IPS-18c (cell line): ENCODE data around the gene FBXW11.

Experiments used
- H3K4me3 ChIP-seq: 2 replicates; pipeline ENCODE4 v1.7.0; 2013; ENCODE audit warnings: low read depth, mild to moderate bottlenecking, low read length, moderate library complexity; ENCODE audit not compliant: insufficient read depth
- H3K9me3 ChIP-seq: one replicate; pipeline ENCODE4 v1.6.1; 2013; ENCODE audit warnings: mild to moderate bottlenecking, low read length, moderate library complexity; ENCODE audit not compliant: control insufficient read depth, insufficient read depth

FBXW11 gene

DNA sequence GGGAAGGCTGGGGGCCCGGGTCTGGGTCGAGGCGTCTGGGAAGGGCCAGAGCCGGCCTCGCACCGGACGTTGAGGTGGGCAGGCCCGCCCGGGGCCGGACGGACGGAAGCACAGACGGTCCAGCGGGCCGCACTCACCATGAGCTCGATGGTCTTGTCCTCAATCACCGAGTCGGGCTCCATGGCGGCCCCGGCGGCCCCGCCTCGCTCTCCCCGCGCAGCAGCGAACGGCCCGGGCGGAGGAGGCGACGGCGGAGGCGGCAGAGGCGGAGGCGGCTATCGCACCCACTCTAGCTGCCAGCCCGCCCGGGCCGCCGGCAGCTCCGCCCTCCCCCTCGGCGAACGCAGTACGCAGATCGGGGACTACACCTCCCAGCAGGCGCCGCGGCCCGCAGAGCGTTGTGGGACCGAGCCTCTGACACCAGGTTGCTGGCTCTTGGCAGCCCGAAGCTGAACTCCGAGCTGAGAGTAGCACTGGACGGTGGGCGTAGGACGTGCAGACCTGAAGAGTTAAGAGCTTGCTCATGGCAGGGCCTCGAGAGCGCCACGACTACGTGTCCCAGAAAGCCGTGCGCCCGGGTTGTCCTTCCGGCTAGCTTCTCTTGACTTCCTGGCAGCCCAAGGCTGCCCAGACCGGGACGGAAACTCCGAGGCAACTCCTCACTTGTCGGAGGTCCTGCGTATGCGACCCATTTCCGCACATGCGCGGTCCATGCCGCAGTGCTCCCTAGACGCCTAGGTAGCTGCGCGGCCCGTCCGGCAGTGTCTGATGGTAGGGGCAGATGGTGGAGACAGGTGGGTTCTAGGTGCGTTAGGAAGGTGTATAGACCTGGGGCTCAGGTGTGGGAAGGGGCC is at the start of gene FBXW11:
Gene FBXW11 (minus strand): TSS at position 318 of the 854 bp plus-strand sequence. CDS start 136 bp downstream, at position 182.
- no peaks in the 10 kb centered on the region for H3K9me3 ChIP-seq
- peak within 1 kb of the TSS; percentile 79 for H3K4me3 ChIP-seq

DNA sequence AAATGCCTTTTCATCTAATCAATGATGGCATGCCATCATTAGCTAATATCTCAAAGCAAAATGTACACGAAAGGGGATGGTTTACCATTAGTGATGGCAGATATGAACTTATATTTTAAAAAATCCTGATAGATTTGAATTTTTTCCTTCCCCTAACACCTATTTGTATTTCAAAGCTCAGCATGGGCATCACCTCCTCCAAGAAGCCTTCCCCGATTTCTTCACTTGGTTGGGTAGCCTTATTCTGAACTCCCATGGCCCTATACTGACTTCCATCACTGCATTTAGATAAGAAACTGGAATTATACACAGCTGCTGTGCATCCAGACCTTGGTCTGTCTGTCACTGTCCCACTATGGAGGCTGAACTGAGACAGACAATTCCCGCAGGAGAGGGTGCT is 49.6 kb upstream of the FBXW11 start:
- H3K4me3 ChIP-seq: no peak overlapping the region
- peaks cover 2% of the 10 kb centered on the region for H3K9me3 ChIP-seq

DNA sequence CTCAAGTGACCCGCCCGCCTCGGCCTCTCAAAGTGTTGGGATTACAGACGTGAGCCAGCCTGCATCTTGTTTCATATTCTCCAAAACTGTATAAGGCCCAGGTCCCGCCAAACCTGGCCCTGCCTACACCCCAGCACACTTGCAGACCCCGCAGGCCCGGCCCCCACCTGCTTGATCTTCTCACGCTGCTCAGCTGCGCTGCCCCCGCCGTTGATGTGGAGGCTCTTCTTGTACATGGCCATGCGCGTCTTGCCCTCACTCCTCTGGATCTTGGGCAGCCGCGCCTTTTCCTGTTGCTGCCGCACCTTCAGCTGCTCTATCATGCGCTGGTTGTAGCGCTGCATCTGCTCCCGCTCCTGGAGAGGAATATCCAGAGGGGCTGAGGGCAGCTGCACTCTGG is 49.0 kb upstream of the FBXW11 start:
- H3K9me3 ChIP-seq: peaks cover 2% of the 10 kb centered on the region
- H3K4me3 ChIP-seq: no peak overlapping the region

DNA sequence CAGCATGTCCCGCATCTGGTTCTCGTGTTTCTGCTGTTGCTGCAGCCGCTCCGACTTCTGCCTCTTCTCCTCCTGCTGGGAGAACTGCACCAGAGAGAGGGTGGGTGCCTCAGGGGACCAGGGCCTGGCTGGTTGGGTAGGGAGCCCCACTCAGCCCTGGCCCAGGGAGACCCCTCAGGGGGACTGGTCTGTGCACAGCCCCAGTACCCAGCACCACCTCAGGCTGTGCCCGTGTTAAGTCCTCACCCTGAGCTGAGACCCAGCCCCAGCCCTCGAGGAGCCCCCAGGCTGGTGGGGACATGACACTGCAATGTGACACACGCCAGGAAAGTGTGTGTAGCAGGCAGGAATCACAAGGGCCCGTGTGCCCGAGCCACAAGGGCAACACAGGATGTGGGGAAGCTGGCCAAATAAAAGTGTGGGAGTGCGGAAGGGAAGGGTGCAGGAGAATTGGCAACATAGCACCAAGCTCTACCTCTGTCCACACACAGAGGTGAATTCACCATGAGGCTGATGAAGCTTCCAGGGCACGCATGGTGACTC is 48.2 kb upstream of the FBXW11 start:
- H3K9me3 ChIP-seq: peaks cover 2% of the 10 kb centered on the region
- no peak overlapping the region for H3K4me3 ChIP-seq

DNA sequence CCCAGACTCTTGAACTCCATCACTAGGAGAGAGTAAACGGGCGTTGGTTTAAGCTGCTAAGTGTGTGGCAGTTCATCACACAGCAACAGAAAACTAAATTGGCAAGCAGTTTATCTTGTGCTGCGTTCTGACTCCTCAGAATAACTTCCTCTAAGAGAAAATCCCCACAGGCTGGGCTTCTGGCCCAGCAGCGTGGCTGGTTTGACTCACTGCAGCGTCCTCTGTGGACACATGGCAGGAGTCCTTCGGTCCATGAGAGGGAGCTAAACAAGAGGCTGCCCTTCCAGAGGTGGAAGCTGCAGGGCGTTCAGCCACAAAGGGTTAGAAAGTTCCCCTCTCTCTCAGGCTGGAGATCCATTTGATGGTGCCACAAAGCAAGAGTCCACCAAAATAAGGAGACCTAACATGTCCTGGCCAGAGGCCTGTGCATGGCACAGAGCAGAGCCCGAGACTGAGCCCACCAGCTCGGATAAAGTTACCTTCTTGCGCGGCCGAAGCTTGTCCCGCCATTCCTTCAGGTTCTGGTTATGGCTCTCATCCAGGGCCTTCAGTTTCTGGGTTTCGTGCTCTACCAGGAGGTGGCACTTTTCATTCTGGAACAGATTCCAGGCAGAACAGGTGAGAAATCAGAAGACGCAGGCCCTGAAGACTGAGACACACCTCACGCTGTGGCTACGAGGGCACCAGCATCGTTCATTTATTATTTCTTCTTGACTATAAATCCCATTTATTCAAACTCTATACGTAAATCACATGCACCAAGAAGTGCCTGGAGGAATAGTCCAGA is 46.2 kb upstream of the FBXW11 start:
- H3K4me3 ChIP-seq: no peak overlapping the region

DNA sequence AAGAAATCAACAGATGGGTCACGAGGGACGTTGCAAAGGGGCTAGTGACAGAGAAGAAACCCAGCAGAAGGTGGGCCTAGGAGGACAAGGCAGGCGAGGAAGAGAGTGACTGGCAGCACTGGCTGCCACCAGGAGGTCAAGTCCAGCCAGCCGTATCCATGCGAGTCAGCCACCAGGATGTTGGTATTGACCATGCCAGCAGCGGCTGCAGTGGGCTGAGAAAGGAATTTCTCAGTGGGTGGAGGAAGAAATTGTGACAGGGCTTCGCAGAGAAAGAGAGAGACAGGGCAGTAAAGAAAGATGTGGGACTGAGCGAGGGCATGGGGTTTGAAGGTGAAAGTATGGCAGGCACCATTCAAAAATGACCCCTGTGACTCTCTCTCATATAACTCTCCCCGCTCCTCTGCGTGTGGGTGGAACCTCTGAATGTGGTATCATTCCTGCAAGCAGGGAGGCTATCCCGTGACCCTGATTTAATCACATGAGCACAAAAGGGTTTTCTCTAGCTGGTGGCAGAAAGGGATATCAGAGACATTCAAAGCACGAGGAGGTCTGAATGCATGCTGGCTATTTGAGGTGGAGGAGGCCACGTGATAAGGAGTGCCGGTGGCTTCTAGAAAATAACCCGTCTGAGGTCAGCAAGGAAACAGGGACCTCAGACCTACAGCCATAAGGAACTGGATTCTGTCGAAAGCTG is 45.4 kb upstream of the FBXW11 start:
- Histone ChIP-seq H3K4me3 (no peak overlapping the region), H3K9me3 (no peaks in the 10 kb centered on the region)

More for the DNA sequence above, 46.2 kb upstream of the FBXW11 start:
- H3K9me3 ChIP-seq: peaks cover 2% of the 10 kb centered on the region

DNA sequence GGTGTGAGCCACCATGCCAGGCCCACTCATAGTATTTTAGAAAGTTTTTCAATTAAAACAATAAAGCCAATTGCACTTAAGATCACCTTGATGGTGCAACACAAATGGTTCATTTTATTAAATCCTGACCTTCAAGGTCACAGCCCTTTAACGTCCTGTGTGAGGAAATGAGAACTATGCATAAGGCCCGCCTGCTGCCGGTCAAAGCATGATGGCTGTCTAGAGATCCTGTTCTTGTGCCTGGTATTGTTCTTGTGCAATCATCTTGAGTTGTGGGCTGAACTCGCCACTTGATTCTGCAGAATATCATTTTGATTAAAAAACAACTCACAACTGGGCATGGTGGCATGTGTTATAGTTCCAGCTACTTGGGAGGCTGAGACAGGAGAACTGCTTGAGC is 43.6 kb upstream of the FBXW11 start:
- Histone ChIP-seq H3K9me3 (no peaks in the 10 kb centered on the region), H3K4me3 (no peak overlapping the region)

DNA sequence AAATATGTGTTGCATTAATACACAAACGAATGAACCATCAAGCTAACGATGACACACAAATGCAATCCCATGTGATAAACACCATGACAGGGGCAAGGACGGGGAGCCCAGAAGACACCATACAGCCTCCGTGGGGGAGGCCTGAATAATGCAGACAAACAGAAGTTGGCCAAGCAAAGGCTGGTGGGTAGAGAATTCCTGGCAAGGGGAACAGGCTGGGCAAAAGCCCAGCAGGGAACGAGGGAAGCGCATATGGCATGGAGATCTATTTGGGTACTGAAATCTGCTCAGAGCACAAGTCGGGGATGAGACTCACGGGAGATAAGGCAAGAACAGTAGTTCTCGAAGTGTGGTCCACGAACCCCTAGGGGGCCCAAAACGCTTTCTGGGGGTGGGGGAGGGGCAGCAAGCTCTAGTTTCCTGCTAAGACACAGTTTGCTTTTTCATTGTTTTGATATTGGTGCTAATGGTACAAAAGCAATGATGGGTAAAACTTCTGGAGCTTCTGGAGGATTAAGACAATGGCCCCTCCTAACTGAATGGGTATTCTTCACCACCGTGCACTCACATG is 42.9 kb upstream of the FBXW11 start:
- Histone ChIP-seq H3K9me3 (no peaks in the 10 kb centered on the region), H3K4me3 (no peak overlapping the region)

DNA sequence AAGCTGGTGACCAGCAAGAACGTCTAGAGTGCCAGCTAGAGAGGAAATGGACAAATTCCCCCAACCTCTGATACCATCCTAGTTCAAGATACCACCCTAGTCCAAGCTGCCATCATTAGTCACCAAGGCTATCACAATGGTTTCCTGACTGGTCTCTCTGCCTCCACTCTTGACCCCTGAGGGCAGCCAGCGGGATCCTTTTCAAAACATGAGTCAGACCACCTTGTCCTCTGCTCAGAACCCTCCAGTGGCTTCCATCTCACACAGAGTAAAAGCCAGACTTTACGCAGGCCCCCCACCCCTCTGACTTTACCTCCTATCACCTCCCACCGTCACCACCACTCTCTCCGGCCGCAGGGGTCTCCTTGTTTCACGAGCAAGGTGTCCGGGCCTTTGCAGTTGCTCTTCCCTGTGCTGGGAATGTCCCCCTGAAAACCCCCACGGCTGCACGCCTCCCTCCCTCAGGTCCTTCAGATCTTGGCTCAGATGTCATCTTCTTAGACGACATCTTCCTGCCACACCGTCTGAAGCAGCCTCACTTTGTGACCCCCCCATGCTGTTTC is 42.2 kb upstream of the FBXW11 start:
- Histone ChIP-seq H3K4me3 (no peak overlapping the region), H3K9me3 (no peaks in the 10 kb centered on the region)

DNA sequence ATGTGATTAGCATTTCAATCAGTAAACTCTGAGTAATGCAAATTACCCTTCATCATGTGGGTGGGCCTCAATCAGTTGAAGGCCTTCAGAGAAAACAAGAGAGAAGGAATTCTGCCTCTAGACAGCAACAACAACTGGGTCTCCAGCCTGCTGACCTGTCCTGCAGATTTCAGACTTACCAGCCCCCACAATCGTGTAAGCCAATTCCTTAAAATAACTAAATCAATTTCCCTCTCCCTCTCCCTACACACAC is 41.7 kb upstream of the FBXW11 start:
- no peaks in the 10 kb centered on the region for H3K9me3 ChIP-seq
- H3K4me3 ChIP-seq: no peak overlapping the region

DNA sequence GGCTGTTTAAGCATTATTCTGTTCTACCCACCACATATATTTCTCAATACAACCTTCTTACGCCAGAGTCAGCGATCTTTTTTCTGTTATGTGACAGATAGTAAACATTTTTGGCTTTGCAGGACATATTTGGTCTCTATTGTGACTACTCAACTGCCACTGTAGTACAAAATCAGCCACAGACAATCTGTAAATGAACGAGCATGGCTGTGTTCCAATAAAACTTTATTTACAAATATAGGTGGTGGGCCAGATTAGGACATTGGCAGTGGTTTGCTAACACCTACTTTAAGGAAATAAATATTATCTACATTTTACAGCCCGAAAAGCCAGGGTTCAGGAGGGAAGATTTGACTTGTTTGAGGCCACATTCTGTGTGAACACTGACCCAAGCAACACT is 40.2 kb upstream of the FBXW11 start:
- H3K4me3 ChIP-seq: no peak overlapping the region
- H3K9me3 ChIP-seq: no peaks in the 10 kb centered on the region

DNA sequence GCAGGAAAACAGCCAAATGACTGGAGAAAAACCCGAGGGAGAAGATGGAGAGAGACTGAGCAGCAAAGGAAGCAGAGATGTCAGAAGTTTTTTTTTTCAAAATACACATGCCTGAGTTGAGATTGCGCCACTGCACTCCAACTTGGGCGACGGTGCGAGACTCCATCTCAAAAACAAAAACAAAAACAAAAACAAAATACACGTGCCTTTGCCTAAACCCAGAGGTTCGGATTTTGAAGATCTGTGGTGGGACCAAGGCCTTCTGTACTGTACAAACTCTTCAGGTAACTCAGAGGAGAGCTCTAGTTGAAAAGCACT is 38.8 kb upstream of the FBXW11 start:
- Histone ChIP-seq H3K9me3 (no peaks in the 10 kb centered on the region), H3K4me3 (no peak overlapping the region)

DNA sequence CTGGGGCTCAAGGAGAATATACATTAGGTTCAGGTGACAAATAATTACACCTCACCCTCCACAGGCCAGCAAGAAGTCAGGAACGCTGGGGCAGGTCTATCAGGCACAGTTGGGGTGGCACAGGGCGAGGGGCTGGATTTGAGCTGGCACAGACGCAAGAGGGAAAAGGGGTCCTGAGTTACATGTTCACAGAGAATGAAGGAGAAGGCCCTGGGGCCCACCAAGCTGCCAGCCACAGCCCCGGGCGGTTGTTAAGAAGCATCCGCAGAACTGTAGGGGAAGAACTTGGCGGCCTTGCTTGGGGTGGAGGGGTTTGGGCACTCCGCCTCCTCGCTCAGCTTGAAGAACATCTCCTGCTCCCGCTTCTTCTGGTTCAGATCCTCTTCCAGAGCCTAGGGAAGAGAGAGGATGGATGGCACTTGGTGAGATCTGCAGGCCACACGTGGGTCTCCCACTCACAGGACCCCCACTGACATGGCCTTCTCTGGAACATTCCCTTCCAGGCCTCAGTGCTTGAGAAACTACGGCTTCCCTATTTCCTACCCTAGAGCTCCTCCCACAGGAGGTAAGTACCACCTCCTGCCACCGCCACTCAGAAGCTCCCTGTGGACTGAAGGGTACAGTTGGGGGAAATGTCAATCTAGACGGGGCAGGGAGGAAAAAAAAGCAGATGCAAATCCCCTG is 38.3 kb upstream of the FBXW11 start:
- H3K9me3 ChIP-seq: no peaks in the 10 kb centered on the region
- no peak overlapping the region for H3K4me3 ChIP-seq

DNA sequence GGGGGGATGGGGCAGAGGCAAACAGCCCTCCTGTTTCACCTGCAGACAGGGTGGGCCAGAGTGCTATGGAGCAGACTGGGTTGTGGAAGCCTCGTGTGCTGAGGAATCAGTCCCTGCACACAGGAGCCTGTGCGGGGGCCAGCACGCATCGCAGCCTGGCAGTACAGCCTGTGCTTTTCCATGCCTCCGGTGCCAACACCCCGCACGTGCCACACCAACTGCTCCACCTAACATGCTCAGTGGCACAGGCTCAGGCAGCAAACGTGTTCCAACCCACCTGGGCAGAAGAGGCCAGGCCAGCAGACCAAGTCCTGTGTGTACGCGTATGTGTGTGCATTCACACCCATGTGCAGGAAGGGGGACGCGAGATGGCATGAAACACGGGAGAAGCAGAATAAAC is 37.4 kb upstream of the FBXW11 start:
- Histone ChIP-seq H3K4me3 (no peak overlapping the region), H3K9me3 (no peaks in the 10 kb centered on the region)

DNA sequence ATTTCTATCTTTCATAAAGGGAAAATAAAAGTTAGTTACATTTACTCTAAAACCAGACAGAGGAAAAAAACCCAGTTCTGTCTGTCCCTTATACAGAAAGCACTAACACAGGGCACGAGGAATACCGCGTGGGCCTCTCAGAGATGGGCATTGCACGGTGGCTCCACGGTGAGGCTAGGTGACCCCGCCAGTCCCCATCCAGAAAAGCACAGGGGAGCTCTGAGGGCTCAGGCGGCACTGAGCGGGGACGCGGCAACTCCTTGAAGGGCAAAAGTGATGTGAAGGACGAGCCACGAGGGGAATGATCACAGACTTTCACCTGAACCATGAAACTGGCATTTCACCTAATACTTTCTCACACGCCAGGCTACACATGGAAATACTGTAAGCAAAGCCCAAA is 35.7 kb upstream of the FBXW11 start:
- no peaks in the 10 kb centered on the region for H3K9me3 ChIP-seq
- H3K4me3 ChIP-seq: no peak overlapping the region

DNA sequence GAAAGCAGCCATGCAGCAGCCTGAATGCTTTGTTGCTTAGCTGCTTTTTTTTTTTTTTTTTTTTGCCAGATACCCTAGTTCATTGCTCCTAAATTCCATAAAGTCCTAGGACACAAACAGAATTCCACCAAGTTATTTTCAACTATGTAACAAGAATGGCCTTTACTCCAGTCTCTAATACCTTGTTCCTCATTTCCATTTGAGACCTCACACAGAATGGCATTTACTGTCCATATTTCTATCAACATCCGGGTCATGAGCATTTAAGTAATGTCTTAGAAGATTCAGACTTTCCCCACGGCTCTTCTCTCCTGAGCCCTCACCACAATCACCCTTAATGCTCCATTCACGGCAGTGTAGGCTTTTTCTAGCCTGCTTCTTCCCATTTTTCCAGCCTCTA is 31.7 kb upstream of the FBXW11 start:
- Histone ChIP-seq H3K9me3 (no peaks in the 10 kb centered on the region), H3K4me3 (no peak overlapping the region)

DNA sequence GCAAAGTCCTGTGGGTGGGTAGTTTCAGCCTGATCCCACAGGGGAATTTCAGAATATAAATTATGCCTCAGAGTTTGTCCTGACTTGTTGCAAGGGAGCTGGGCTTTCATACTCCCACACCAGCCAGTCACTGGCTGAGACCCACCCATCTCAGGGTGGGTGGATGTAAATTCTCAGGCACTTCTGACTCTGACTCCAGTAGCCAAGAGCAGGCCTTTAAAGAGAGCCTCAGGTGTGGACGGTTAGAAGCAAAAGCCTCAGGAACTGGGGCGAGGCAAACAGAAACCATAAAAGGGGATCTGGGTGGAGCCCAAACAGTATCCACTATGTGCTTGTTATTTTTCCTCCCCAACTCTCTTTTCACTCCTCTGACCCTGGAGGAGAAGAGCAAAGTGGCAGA is 28.6 kb upstream of the FBXW11 start:
- Histone ChIP-seq H3K4me3 (no peak overlapping the region), H3K9me3 (peaks cover 8% of the 10 kb centered on the region)
